SU-DHL-6 (cell line): ENCODE data around the gene ACBD4.

Source experiments
- CTCF ChIP-seq: fragments of 200-600 bp; sonication (generic); IDR thresholded peaks from one replicate; pipeline ENCODE4 v1.5.1; 2017; ENCODE audit warnings: antibody characterized with exemption, mild to moderate bottlenecking, low read length, moderate library complexity; ENCODE audit not compliant: insufficient read depth, poor library complexity, severe bottlenecking
- EZH2phosphoT487 ChIP-seq: fragments of 200-600 bp; sonication (generic), shearing (Covaris generic); conservative IDR thresholded peaks from 2 replicates; pipeline ENCODE4 v1.6.1; 2018; ENCODE audit warnings: mild to moderate bottlenecking, antibody characterized with exemption, low read length, moderate library complexity, mixed read lengths

- TF ChIP-seq CTCF, result no peak
- TF ChIP-seq EZH2phosphoT487, result no peak
Measured at GRCh38 chr17:45114117-45114932, 21.2 kb upstream of the ACBD4 start.
